Smooth muscle cell of the umbilical artery (primary cell): ENCODE measurements around the gene TRIM71. TPM values are rescaled to one million over a fixed set of nuclear protein-coding genes. Genes with fewer than 3 reads are reported as not detected.

Experiments used
- total RNA-seq: library from RNA; depleted of rRNA; stranded (reverse); fragments of >200 nt; gene quantifications from 2 replicates; pipeline ENCODE4 v1.2.3, GENCODE V29; 2014

Gene TRIM71
- not detected in 2 replicates for total RNA-seq

GRCh38 chr3:32817558-32818228 is at the start of gene TRIM71:
TSS of gene TRIM71 (plus strand) at chr3:32817997. CDS start at chr3:32818081, 84 bp downstream.

Other genes starting within 250 kb of the TRIM71 start
- gene DYNC1LI1, start 247.1 kb upstream of the TRIM71 start, total RNA-seq: 24.1 and 41.0 TPM in 2 replicates
- gene CNOT10, start 132.8 kb upstream of the TRIM71 start, total RNA-seq: 14.6 and 29.2 TPM in 2 replicates
- gene CCR4, start 133.6 kb downstream of the TRIM71 start, total RNA-seq: under 0.01 TPM in 1 of 2 replicates, not detected in the other